WTC11 (cell line): ENCODE results near the gene CACNA2D3.

Experiments
- CREM ChIP-seq: sonication (generic); formaldehyde crosslinking; IDR thresholded peaks from 2 replicates; pipeline ENCODE4 v1.8.1; 2022; ENCODE audit warnings: mild to moderate bottlenecking, missing genetic modification reagents, moderate library complexity
- NFE2L1 ChIP-seq: sonication (generic); formaldehyde crosslinking; IDR thresholded peaks from 2 replicates; pipeline ENCODE4 v1.8.1; 2023; ENCODE audit warnings: missing genetic modification reagents
- NR1H2 ChIP-seq: sonication (generic); formaldehyde crosslinking; IDR thresholded peaks from 2 replicates; pipeline ENCODE4 v1.9.0; 2021; ENCODE audit warnings: mild to moderate bottlenecking, moderate library complexity, missing genetic modification reagents
- TF ChIP-seq, protein P1 (sequence below): fragments of 200-600 bp; IDR thresholded peaks from 2 replicates; pipeline ENCODE4 v1.8.0; 2022; ENCODE audit warnings: antibody characterized with exemption
- TF ChIP-seq, protein P2 (sequence below): sonication (generic); formaldehyde crosslinking; conservative IDR thresholded peaks from 2 replicates; pipeline ENCODE4 v1.8.1; 2023; ENCODE audit warnings: mild to moderate bottlenecking, low read depth, missing genetic modification reagents, moderate library complexity
- TF ChIP-seq, protein P3 (sequence below): sonication (generic); formaldehyde crosslinking; IDR thresholded peaks from 2 replicates; pipeline ENCODE4 v1.8.1; 2022; ENCODE audit warnings: low read depth, missing genetic modification reagents, borderline replicate concordance
- TF ChIP-seq, protein P4 (sequence below): sonication (generic); formaldehyde crosslinking; IDR thresholded peaks from 2 replicates; pipeline ENCODE4 v1.8.0; 2022; ENCODE audit warnings: mild to moderate bottlenecking, missing genetic modification reagents
- TF ChIP-seq, protein P5 (sequence below): fragments of 250-450 bp; sonication (Bioruptor Pico); conservative IDR thresholded peaks from 2 replicates; pipeline ENCODE4 v1.9.0; 2021; ENCODE audit warnings: mild to moderate bottlenecking

DNA sequence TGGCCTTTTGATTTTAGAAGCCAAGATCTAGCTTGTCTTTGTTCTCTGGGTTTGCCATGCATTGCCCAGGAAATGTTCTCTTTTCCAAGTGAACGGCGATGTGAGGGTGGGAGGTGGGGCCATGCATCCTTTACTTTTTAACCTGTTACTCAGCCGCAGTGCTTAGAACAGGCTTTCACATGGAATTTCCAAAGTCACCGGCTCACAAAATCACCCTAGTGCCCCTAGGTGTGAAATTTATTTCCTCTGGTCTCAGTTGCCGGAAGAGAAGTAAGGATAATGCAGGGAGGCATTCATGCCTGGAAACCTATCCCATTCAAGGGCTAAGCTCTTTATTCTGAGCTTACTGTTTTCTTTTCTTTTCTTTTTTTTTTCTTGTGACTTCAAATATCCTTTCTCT, 93.2 kb downstream of the CACNA2D3 start:
- TF ChIP-seq, protein P1, sequence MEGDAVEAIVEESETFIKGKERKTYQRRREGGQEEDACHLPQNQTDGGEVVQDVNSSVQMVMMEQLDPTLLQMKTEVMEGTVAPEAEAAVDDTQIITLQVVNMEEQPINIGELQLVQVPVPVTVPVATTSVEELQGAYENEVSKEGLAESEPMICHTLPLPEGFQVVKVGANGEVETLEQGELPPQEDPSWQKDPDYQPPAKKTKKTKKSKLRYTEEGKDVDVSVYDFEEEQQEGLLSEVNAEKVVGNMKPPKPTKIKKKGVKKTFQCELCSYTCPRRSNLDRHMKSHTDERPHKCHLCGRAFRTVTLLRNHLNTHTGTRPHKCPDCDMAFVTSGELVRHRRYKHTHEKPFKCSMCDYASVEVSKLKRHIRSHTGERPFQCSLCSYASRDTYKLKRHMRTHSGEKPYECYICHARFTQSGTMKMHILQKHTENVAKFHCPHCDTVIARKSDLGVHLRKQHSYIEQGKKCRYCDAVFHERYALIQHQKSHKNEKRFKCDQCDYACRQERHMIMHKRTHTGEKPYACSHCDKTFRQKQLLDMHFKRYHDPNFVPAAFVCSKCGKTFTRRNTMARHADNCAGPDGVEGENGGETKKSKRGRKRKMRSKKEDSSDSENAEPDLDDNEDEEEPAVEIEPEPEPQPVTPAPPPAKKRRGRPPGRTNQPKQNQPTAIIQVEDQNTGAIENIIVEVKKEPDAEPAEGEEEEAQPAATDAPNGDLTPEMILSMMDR, result no peak
- TF ChIP-seq CREM (CRISPR knock-in tag) (no peak), NFE2L1 (no peak), NR1H2 (CRISPR knock-in tag) (no peak)
- TF ChIP-seq, protein P2, sequence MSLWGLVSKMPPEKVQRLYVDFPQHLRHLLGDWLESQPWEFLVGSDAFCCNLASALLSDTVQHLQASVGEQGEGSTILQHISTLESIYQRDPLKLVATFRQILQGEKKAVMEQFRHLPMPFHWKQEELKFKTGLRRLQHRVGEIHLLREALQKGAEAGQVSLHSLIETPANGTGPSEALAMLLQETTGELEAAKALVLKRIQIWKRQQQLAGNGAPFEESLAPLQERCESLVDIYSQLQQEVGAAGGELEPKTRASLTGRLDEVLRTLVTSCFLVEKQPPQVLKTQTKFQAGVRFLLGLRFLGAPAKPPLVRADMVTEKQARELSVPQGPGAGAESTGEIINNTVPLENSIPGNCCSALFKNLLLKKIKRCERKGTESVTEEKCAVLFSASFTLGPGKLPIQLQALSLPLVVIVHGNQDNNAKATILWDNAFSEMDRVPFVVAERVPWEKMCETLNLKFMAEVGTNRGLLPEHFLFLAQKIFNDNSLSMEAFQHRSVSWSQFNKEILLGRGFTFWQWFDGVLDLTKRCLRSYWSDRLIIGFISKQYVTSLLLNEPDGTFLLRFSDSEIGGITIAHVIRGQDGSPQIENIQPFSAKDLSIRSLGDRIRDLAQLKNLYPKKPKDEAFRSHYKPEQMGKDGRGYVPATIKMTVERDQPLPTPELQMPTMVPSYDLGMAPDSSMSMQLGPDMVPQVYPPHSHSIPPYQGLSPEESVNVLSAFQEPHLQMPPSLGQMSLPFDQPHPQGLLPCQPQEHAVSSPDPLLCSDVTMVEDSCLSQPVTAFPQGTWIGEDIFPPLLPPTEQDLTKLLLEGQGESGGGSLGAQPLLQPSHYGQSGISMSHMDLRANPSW (CRISPR knock-in tag), result no peak
- TF ChIP-seq, protein P3, sequence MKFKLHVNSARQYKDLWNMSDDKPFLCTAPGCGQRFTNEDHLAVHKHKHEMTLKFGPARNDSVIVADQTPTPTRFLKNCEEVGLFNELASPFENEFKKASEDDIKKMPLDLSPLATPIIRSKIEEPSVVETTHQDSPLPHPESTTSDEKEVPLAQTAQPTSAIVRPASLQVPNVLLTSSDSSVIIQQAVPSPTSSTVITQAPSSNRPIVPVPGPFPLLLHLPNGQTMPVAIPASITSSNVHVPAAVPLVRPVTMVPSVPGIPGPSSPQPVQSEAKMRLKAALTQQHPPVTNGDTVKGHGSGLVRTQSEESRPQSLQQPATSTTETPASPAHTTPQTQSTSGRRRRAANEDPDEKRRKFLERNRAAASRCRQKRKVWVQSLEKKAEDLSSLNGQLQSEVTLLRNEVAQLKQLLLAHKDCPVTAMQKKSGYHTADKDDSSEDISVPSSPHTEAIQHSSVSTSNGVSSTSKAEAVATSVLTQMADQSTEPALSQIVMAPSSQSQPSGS (CRISPR knock-in tag), result no peak
- TF ChIP-seq, protein P4, sequence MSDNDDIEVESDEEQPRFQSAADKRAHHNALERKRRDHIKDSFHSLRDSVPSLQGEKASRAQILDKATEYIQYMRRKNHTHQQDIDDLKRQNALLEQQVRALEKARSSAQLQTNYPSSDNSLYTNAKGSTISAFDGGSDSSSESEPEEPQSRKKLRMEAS, result no peak
- TF ChIP-seq, protein P5, sequence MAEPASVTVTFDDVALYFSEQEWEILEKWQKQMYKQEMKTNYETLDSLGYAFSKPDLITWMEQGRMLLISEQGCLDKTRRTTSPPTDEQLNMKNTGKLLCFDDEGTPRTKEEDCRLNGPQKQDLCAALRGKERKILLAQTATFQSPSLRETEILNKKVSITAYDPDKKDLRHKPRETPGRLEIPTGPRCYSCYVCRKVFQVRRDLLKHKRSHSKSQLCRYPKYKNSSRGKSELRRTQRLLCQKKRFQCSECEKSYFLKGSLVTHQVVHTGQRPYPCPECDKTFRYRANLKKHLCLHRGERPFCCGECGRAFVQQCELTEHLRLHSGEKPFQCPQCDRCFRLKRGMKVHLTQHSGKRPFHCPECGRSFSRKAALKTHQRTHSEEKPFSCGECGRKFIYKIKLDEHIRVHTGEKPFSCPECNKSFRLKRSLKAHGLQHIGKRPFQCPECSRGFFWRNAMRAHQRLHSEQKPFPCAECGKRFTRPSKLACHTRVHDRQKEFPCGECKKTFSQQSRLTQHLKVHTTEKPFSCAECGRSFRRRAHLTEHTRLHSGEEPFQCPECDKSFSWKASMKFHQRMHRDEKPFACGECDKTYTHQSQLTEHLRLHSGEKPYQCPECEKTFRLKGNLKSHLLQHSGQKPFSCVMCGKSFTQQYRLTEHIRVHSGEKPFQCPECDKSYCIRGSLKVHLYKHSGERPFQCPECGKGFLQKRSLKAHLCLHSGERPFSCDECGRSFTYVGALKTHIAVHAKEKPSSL (CRISPR knock-in tag), result no peak
